ENCODE results near the gene FER1L5.

DNA sequence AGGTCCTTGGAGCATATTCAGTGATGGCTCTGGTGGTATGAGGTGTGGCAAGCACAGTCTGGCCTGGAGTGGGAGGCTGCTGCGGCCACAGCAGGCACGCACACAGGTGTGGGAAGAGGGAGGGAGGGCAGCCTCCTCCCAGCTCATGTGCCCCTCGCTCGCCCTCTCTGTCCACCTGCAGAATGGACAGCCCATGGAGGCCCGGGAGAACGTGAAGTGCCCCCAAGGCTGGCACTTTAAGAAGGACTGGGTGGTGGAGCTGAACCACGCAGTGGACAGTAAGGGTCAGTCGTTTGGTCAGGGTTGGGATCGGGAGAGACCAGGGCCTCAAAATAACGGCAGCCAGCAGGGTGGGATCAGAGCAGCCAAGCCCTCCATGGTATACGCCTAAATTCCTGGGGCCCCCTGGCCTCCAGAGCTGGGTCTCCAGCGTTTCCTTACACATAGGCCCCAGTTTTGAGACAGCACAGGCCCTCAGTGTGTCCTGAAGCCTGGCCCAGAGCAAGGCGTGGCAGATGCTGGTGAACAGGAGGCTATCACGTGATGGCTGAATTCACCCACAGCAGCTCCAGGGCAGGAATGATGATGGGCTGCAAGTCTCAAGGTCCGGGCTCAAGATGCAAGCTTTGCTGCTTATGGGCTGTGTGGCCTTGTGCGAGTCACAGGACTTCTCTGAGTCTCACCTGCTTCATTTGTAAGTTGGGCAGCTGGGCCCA, 47.9 kb downstream of the FER1L5 start:
- no peak for TF ChIP-seq POLR2A (IDR thresholded peaks at IDR 0.05)
- TF ChIP-seq, protein P1, sequence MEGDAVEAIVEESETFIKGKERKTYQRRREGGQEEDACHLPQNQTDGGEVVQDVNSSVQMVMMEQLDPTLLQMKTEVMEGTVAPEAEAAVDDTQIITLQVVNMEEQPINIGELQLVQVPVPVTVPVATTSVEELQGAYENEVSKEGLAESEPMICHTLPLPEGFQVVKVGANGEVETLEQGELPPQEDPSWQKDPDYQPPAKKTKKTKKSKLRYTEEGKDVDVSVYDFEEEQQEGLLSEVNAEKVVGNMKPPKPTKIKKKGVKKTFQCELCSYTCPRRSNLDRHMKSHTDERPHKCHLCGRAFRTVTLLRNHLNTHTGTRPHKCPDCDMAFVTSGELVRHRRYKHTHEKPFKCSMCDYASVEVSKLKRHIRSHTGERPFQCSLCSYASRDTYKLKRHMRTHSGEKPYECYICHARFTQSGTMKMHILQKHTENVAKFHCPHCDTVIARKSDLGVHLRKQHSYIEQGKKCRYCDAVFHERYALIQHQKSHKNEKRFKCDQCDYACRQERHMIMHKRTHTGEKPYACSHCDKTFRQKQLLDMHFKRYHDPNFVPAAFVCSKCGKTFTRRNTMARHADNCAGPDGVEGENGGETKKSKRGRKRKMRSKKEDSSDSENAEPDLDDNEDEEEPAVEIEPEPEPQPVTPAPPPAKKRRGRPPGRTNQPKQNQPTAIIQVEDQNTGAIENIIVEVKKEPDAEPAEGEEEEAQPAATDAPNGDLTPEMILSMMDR (IDR thresholded peaks at IDR 0.05): no peak
- TF ChIP-seq EP300 (IDR thresholded peaks at IDR 0.05): no peak
